ENCODE data around the gene GMPPB.

Gene GMPPB

DNA sequence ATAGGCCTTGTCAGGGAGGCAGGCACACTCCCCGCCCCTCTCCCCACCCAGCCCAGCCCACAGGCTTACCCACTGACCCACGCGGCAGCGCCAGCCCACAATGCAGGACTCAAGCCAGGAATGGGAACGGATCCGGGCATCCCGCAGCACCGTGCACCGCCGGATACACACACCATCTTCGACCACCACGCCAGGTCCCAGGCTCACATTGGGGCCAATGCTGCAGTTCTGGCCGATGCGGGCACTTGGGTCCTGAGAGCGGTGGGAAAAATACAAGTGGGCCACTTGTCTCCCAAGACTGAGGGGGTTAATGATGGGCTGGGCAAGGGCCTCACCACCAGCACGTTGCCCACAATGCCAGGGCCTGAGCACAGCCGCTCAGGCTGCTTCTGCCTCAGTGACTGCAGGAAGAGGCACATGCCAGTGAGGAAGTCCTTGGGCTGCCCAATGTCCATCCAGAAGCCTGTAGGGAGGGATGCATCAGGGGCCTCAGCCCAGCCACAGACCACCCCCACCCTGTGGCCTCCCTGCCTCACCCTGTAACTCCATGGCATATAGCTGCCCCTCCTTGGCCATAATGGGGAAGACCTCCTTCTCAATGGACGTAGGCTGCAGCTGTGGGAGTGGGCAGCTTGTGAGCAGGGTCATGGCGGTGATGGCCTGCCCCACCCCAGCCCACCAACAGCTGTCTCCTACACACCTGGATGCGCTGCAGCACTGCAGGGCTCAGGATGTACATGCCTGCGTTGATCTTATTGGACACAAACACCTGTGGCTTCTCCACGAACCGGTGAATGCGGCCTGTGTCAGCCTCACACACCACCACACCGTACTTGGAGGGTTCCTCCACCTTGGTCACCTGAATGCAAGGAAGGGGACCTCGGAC, 1.6 kb downstream of the GMPPB start:
- Histone ChIP-seq H3K36me3 (ENCODE audit: low read depth) (peaks cover 24% of the 10 kb centered on the region), H3K27ac (ENCODE audit: poor library complexity, severe bottlenecking) (no peak overlapping the region)

DNA sequence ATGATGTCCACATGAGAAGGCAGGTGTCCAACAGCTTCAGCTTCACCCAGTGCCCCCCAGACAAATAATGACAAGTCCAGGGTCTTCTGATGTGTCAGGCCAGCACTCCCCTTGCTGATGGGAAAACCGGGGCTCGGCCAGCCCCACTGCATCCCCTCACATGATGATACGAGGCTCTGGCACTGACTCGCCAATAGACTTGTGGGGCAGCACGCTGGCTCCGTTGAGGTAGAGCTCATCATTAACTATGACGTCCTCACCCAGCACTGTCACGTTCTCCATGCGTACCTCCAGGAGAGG, 2.2 kb downstream of the GMPPB start:
- H3K27me3 ChIP-seq (ENCODE audit: insufficient read depth, poor library complexity, severe bottlenecking) = no peaks in the 10 kb centered on the region
- H3K9me3 ChIP-seq (ENCODE audit: severe bottlenecking) = no peaks in the 10 kb centered on the region
- H3K4me3 ChIP-seq (ENCODE audit: severe bottlenecking) = no peak overlapping the region
- no peak for ATAC-seq (ENCODE audit: low read depth)
- TF ChIP-seq, protein P1, sequence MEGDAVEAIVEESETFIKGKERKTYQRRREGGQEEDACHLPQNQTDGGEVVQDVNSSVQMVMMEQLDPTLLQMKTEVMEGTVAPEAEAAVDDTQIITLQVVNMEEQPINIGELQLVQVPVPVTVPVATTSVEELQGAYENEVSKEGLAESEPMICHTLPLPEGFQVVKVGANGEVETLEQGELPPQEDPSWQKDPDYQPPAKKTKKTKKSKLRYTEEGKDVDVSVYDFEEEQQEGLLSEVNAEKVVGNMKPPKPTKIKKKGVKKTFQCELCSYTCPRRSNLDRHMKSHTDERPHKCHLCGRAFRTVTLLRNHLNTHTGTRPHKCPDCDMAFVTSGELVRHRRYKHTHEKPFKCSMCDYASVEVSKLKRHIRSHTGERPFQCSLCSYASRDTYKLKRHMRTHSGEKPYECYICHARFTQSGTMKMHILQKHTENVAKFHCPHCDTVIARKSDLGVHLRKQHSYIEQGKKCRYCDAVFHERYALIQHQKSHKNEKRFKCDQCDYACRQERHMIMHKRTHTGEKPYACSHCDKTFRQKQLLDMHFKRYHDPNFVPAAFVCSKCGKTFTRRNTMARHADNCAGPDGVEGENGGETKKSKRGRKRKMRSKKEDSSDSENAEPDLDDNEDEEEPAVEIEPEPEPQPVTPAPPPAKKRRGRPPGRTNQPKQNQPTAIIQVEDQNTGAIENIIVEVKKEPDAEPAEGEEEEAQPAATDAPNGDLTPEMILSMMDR (IDR thresholded peaks at IDR 0.05; ENCODE audit: poor library complexity, severe bottlenecking) = no peak
- DNase-seq (ENCODE audit: low spot score) = peak; percentile 50
- no peak overlapping the region for H3K27ac ChIP-seq (ENCODE audit: poor library complexity, severe bottlenecking)
- H3K4me1 ChIP-seq (ENCODE audit: insufficient read depth, poor library complexity, severe bottlenecking) = no peaks in the 10 kb centered on the region
- H3K36me3 ChIP-seq (ENCODE audit: low read depth) = peaks cover 24% of the 10 kb centered on the region

More for the DNA sequence above, 1.6 kb downstream of the GMPPB start:
- TF ChIP-seq, protein P1 (IDR thresholded peaks at IDR 0.05; ENCODE audit: poor library complexity, severe bottlenecking) = no peak
- no peak for ATAC-seq (ENCODE audit: low read depth)
- Histone ChIP-seq H3K4me3 (ENCODE audit: severe bottlenecking) (no peak overlapping the region), H3K4me1 (ENCODE audit: insufficient read depth, poor library complexity, severe bottlenecking) (no peaks in the 10 kb centered on the region), H3K27me3 (ENCODE audit: insufficient read depth, poor library complexity, severe bottlenecking) (no peaks in the 10 kb centered on the region), H3K9me3 (ENCODE audit: severe bottlenecking) (no peaks in the 10 kb centered on the region)
- peak; percentile 64 for DNase-seq (ENCODE audit: low spot score)

DNA sequence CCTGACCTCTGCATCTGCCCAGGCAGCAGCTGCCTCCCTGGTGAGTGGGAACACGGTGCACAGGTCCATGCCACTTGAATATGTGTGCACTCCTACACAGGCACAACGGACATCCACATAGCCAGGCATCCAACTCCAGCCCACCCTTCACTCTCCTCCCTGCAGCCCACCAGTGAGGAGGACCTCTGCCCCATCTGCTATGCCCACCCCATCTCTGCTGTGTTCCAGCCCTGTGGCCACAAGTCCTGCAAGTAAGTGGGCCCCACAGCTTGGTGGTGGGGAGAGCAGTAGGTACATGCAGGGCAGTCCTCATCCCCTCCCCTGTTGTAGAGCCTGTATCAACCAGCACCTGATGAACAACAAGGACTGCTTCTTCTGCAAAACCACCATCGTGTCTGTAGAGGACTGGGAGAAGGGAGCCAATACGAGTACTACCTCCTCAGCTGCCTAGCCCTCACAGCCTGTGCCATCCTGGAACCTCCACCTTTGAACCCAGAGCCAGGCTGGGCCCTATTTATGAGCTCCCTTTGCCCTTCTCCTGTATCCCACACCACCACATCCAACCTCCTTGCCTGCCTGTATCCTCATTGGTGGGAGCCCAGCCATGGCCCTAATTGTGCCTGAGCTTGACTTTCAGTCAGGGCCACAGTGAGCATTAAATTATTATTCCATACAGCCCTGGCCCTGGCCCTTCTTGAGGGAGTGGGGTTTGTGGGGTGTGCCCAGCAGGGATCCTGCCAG, 2.7 kb downstream of the GMPPB start:
- H3K27me3 ChIP-seq (ENCODE audit: insufficient read depth, poor library complexity, severe bottlenecking) = no peaks in the 10 kb centered on the region
- ATAC-seq (ENCODE audit: low read depth) = no peak
- H3K4me3 ChIP-seq (ENCODE audit: severe bottlenecking) = no peak overlapping the region
- H3K27ac ChIP-seq (ENCODE audit: poor library complexity, severe bottlenecking) = no peak overlapping the region
- DNase-seq (ENCODE audit: low spot score) = no peak
- no peaks in the 10 kb centered on the region for H3K4me1 ChIP-seq (ENCODE audit: insufficient read depth, poor library complexity, severe bottlenecking)
- H3K9me3 ChIP-seq (ENCODE audit: severe bottlenecking) = no peaks in the 10 kb centered on the region
- H3K36me3 ChIP-seq (ENCODE audit: low read depth) = peaks cover 24% of the 10 kb centered on the region
- TF ChIP-seq, protein P1 (IDR thresholded peaks at IDR 0.05; ENCODE audit: poor library complexity, severe bottlenecking) = no peak

DNA sequence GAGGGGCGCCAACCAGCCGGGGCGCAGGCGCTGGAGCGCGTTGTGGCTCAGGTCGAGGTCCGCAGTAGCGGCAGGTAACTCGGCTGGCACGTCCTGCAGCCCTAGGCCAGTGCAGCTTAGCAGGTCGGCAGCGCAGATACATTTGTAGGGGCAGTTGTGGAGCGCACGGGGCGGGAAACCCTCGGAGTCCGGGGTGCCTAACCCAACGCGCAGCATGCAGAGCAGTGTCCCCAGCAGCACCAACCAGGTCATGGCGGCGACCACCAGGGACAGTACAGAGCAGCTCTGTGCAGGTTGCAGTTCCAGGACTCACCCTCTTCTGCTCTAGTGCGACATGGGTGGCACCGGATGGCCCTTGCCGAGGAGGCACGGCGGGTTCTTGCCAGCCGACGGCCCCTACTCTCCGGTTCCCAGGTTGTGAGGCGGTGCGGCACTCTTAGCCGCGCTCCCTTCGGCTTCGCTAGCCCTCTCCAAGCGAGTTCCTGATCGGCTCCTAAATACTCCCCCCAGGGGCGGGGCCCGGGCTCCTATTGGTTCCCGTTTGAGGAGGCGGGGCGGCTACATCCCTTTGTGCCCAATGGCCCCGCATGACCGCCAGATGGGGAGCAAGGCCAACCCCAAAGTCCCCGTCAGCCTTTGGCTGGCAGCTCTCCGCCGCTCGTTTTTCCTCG, 4.4 kb downstream of the GMPPB start, which contains the start of gene AMIGO3:
AMIGO3 (minus strand) TSS at position 471 of the 671 bp plus-strand sequence; CDS start at position 252, 219 bp downstream.
- DNase-seq (ENCODE audit: low spot score) (peak; percentile 97), ATAC-seq (ENCODE audit: low read depth) (peak; percentile 68)
- peak within 1 kb of the TSS; percentile 28 for H3K4me3 ChIP-seq (ENCODE audit: severe bottlenecking)
- H3K36me3 ChIP-seq (ENCODE audit: low read depth) = peaks cover 24% of the 10 kb centered on the region
- H3K4me1 ChIP-seq (ENCODE audit: insufficient read depth, poor library complexity, severe bottlenecking) = no peaks in the 10 kb centered on the region
- H3K9me3 ChIP-seq (ENCODE audit: severe bottlenecking) = no peaks in the 10 kb centered on the region
- H3K27me3 ChIP-seq (ENCODE audit: insufficient read depth, poor library complexity, severe bottlenecking) = no peaks in the 10 kb centered on the region
- no peak within 1 kb of the TSS for H3K27ac ChIP-seq (ENCODE audit: poor library complexity, severe bottlenecking)
- TF ChIP-seq, protein P1 (IDR thresholded peaks at IDR 0.05; ENCODE audit: poor library complexity, severe bottlenecking) = peak; percentile 27

All from RWPE2 (cell line).